PFSK-1 (cell line): ENCODE measurements around the gene PIK3R5.

Experiments used
- FOXP2 ChIP-seq: optimal IDR thresholded peaks from 2 replicates; pipeline ENCODE3; 2011; ENCODE audit warnings: borderline replicate concordance, control low read depth, inconsistent platforms; ENCODE audit not compliant: insufficient read depth; ENCODE audit errors: extremely low read length, extremely low read depth
- POLR2AphosphoS5 ChIP-seq: IDR thresholded peaks from 2 replicates; pipeline ENCODE4 v1.6.1; 2012; ENCODE audit warnings: low read depth, mild to moderate bottlenecking, control low read depth, low read length, moderate library complexity
- SIN3A ChIP-seq: IDR thresholded peaks from 2 replicates; pipeline ENCODE4 v1.6.1; 2012; ENCODE audit warnings: mild to moderate bottlenecking, low read length, moderate library complexity, borderline replicate concordance; ENCODE audit not compliant: insufficient read depth
- TAF1 ChIP-seq: IDR thresholded peaks from 2 replicates; pipeline ENCODE4 v1.6.1; 2012; ENCODE audit warnings: low read length, control low read depth, borderline replicate concordance; ENCODE audit not compliant: insufficient read depth
- TF ChIP-seq, protein P1 (sequence below), 2 experiments: IDR thresholded peaks; 2 replicates each; pipeline versions ENCODE4 v1.6.1 to v1.8.0; 2011 to 2012; ENCODE audit warnings: low read depth in 2 of 2, low read length in 2 of 2, control low read depth in 1 of 2, inconsistent platforms in 1 of 2, mild to moderate bottlenecking in 1 of 2, moderate library complexity in 1 of 2; ENCODE audit not compliant: insufficient read depth in 1 of 2

PIK3R5 gene

DNA sequence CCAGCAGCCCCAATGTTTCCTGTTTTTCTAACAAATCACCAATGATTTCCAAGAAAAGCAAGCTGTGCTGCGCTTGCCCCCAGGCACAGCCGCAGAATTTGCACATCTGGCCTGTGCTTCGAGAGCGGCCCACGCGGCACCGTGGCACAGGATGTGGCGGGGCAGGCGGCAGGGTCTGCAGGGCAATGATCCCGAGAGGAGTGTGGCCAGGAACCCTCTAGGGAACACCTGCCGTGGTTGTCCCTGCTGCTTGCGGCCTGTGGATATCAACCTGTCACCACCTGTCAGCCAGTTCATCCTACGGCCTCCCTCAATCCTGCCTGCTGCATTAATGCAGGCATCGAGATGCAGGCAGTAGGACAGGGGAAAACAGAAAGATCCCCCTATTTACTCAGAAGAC, 24.0 kb downstream of the PIK3R5 start:
- TF ChIP-seq POLR2AphosphoS5: no peak
- TF ChIP-seq FOXP2: no peak
- TF ChIP-seq, protein P1, sequence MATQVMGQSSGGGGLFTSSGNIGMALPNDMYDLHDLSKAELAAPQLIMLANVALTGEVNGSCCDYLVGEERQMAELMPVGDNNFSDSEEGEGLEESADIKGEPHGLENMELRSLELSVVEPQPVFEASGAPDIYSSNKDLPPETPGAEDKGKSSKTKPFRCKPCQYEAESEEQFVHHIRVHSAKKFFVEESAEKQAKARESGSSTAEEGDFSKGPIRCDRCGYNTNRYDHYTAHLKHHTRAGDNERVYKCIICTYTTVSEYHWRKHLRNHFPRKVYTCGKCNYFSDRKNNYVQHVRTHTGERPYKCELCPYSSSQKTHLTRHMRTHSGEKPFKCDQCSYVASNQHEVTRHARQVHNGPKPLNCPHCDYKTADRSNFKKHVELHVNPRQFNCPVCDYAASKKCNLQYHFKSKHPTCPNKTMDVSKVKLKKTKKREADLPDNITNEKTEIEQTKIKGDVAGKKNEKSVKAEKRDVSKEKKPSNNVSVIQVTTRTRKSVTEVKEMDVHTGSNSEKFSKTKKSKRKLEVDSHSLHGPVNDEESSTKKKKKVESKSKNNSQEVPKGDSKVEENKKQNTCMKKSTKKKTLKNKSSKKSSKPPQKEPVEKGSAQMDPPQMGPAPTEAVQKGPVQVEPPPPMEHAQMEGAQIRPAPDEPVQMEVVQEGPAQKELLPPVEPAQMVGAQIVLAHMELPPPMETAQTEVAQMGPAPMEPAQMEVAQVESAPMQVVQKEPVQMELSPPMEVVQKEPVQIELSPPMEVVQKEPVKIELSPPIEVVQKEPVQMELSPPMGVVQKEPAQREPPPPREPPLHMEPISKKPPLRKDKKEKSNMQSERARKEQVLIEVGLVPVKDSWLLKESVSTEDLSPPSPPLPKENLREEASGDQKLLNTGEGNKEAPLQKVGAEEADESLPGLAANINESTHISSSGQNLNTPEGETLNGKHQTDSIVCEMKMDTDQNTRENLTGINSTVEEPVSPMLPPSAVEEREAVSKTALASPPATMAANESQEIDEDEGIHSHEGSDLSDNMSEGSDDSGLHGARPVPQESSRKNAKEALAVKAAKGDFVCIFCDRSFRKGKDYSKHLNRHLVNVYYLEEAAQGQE (IDR thresholded peaks at IDR 0.05; ENCODE audit: insufficient read depth in 1 of 2, low read depth in 2 of 2, low read length in 2 of 2): no peak
- TF ChIP-seq SIN3A: no peak

DNA sequence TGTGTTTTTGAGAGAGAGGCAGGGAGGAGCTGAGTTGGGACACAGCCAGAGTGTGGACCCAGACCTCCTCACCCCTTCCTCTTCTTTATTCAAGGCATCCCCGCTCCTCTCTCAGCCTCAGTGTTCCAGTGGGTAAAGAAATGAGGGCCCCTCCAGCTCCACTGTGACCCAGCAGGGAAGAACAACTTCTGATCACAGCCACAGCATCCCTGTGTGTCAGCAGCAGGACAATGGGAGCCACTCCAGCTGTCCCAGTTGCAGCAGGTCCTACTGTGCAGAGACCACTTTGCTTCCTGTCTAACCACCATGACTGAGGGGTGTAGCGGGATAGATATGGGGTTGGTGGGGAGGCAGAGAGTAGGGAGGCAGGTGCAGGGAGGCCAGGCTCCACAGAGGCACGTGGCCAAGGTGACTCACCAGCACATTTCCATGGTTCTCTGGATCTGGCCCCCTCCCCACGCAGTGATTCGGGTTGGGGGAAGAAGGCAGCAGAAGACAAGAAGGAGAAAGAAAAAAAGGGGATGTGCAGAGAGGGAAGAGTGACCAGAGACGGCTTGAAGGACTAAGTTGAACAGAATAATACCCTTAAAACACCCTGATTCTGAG, 24.5 kb downstream of the PIK3R5 start:
- TF ChIP-seq POLR2AphosphoS5 (no peak), FOXP2 (no peak), TAF1 (no peak), SIN3A (no peak)
- TF ChIP-seq, protein P1 (IDR thresholded peaks at IDR 0.05; ENCODE audit: insufficient read depth in 1 of 2, low read depth in 2 of 2, low read length in 2 of 2): no peak

DNA sequence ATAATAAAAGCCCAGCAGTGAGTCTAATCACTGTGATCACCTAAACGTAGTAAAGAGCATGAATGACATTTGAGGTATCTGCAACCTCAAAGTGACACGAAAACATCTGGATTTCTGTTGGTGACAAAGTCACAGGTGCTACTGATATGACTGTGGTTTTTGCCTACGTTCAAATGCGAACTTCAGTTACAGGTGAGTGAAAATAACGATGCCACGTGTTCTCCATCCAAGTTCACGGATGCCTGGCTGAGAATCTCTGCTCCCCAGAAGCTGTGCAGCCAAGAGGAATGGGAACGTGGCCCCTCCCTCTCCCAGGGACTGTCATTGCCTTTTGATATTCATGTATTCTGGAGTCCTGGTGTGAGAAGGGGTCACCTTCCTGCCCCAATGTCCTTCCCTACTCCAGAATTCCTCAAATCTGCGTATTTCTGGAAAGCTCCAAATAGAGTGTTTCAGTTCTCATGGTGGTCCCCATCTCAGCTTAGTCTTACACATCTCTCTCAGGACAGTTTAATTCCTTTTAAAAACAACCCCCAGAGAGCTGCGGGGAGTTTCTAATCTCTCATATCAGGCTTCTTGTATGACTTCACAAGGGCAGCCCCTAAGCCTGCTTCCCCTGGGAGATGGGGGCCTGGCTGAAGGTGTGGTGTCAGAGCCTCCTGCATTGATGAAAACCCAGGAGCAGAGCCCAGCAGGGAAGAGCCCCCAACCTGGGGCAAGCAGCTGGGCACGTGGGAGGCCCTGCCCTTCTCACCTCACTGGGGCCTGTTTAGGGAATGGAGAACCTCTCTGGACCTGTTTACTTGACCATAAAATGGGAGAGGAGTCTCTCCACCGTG, 25.8 kb downstream of the PIK3R5 start:
- TF ChIP-seq TAF1 (no peak), FOXP2 (no peak), POLR2AphosphoS5 (no peak), SIN3A (no peak)
- TF ChIP-seq, protein P1 (IDR thresholded peaks at IDR 0.05; ENCODE audit: insufficient read depth in 1 of 2, low read depth in 2 of 2, low read length in 2 of 2): no peak

DNA sequence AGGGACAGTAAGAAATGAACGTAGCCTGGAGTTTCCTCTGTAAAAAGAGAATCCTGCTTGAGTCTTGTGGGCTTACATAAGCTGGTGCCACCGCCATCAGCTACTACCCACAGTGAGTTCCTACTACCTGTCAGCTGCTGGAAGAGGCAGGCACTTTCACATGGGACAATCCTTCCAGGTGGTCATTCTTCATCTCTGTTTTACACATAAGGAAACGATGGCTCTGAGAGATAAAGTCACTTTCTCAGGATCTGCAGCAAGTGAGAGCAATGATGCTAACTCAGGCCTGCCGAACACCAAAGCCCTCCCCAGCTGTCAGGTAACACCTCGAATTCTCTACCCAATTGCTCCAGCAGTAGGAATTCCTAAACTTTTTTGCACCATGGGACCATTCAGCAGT, 26.6 kb downstream of the PIK3R5 start:
- TF ChIP-seq SIN3A: no peak
- TF ChIP-seq POLR2AphosphoS5: no peak
- TF ChIP-seq, protein P1 (IDR thresholded peaks at IDR 0.05; ENCODE audit: insufficient read depth in 1 of 2, low read depth in 2 of 2, low read length in 2 of 2): no peak
- no peak for TF ChIP-seq TAF1
- no peak for TF ChIP-seq FOXP2
